ENCODE data around the gene KRTAP5-7.
"Not testable (repeated sequence)": the region's sequence is repeated elsewhere in the genome, so short reads cannot be mapped to it uniquely, and the experiment has no call there.

The KRTAP5-7 gene

GRCh38 chr11:71556018-71556417, 29.0 kb downstream of the KRTAP5-7 start:
- DNase-seq (ENCODE audit: low spot score) (no peak), FAIRE-seq (no peak)

GRCh38 chr11:71557257-71557656, 30.2 kb downstream of the KRTAP5-7 start:
- FAIRE-seq (no peak), DNase-seq (ENCODE audit: low spot score) (no peak)

- DNase-seq (ENCODE audit: low spot score), result no peak
- FAIRE-seq, result no peak
Measured at GRCh38 chr11:71558996-71559395, 31.9 kb downstream of the KRTAP5-7 start.

GRCh38 chr11:71562120-71562519, 35.1 kb downstream of the KRTAP5-7 start:
- FAIRE-seq (no peak), DNase-seq (ENCODE audit: low spot score) (no peak)

- FAIRE-seq, result no peak
Measured at GRCh38 chr11:71563406-71563805, 36.3 kb downstream of the KRTAP5-7 start.

GRCh38 chr11:71564430-71564829, 37.4 kb downstream of the KRTAP5-7 start:
- FAIRE-seq (no peak), DNase-seq (ENCODE audit: low spot score) (no peak)

More at GRCh38 chr11:71563406-71563805, 36.3 kb downstream of the KRTAP5-7 start:
- peak; percentile 59 for DNase-seq (ENCODE audit: low spot score)

- FAIRE-seq, result no peak
- no peak for DNase-seq (ENCODE audit: low spot score)
Measured at GRCh38 chr11:71565263-71565662, 38.2 kb downstream of the KRTAP5-7 start, which contains the start of gene KRTAP5-10. Gene KRTAP5-10, plus strand, starts transcription at chr11:71565563. Its CDS starts 25 bp downstream, at chr11:71565588.

- no peak for DNase-seq (ENCODE audit: low spot score)
- no peak for FAIRE-seq
Measured at GRCh38 chr11:71566081-71566620, 39.1 kb downstream of the KRTAP5-7 start.

GRCh38 chr11:71566626-71567599, 39.8 kb downstream of the KRTAP5-7 start:
- not testable (repeated sequence) for FAIRE-seq; DNase-seq (ENCODE audit: low spot score)

- FAIRE-seq; DNase-seq (ENCODE audit: low spot score): not testable (repeated sequence)
Measured at GRCh38 chr11:71567633-71568032, 40.6 kb downstream of the KRTAP5-7 start.

GRCh38 chr11:71568704-71569349, 41.8 kb downstream of the KRTAP5-7 start:
- no peak for DNase-seq (ENCODE audit: low spot score)

GRCh38 chr11:71571101-71571850, 44.2 kb downstream of the KRTAP5-7 start:
- not testable (repeated sequence) for FAIRE-seq; DNase-seq (ENCODE audit: low spot score)

More at GRCh38 chr11:71568704-71569349, 41.8 kb downstream of the KRTAP5-7 start:
- no peak for FAIRE-seq

GRCh38 chr11:71572811-71573210, 45.7 kb downstream of the KRTAP5-7 start:
- FAIRE-seq (no peak), DNase-seq (ENCODE audit: low spot score) (no peak)

GRCh38 chr11:71574418-71574817, 47.4 kb downstream of the KRTAP5-7 start:
- DNase-seq (ENCODE audit: low spot score) (no peak), FAIRE-seq (no peak)

GRCh38 chr11:71575723-71576424, 48.8 kb downstream of the KRTAP5-7 start:
- DNase-seq (ENCODE audit: low spot score) (no peak), FAIRE-seq (no peak)

- not testable (repeated sequence) for DNase-seq (ENCODE audit: low spot score); FAIRE-seq
Measured at GRCh38 chr11:71576688-71577465, 49.8 kb downstream of the KRTAP5-7 start.

GRCh38 chr11:71577469-71578004, 50.5 kb downstream of the KRTAP5-7 start:
- DNase-seq (ENCODE audit: low spot score), result no peak
- no peak for FAIRE-seq
